IMR-90 (cell line): Measurements from ENCODE around the gene NUFIP2. TPM values are rescaled to one million over a fixed set of nuclear protein-coding genes. Genes with fewer than 3 reads are reported as not detected.
A peak's percentile ranks its signal among the peaks of the same experiment; 100 is the strongest.

Source experiments
- ATAC-seq: fragments of 200-7000 bp; cut with Tn5 transposase; 2 replicates; pipeline ENCODE4 v1.9.1; 2020; ENCODE audit warnings: low read depth, mild to moderate bottlenecking, moderate library complexity
- BruUV-seq: library from RNA; stranded (reverse); fragments of 400-500 nt; replicated peaks from 2 replicates; lab custom pipeline; 2021; lab: Mats Ljungman, UMichigan
- CTCF ChIA-PET: fragments of 300-600 bp; formaldehyde crosslinking; extraction: SDS; loops from one replicate; lab custom pipeline; 2021; ENCODE audit warnings: antibody characterized with exemption; lab: Yijun Ruan, JAX
- POLR2A ChIA-PET: fragments of 300-600 bp; sonication (Branson Sonifier 250); formaldehyde crosslinking; loops from one replicate; lab custom pipeline; 2022; ENCODE audit warnings: antibody characterized with exemption; ENCODE audit not compliant: unreplicated experiment; lab: Charles Lee
- DNase-seq: peaks from one replicate; pipeline ENCODE4 v3.0.0; 2013
- H2AFZ ChIP-seq: replicated peaks from 2 replicates; pipeline ENCODE3; 2013; ENCODE audit warnings: low read length, mild to moderate bottlenecking; ENCODE audit not compliant: poor library complexity
- H2AK5ac ChIP-seq: 2 replicates; pipeline ENCODE4 v1.6.1; 2013; ENCODE audit warnings: low read depth, low read length, inconsistent platforms
- H2AK9ac ChIP-seq: replicated peaks from 2 replicates; pipeline ENCODE3; 2013; ENCODE audit warnings: mild to moderate bottlenecking, low read depth, low read length, moderate library complexity; ENCODE audit not compliant: poor library complexity
- H2BK120ac ChIP-seq: 2 replicates; pipeline ENCODE4 v1.6.1; 2013; ENCODE audit warnings: low read depth, low read length, inconsistent platforms
- H2BK15ac ChIP-seq: 3 replicates; pipeline ENCODE4 v1.6.1; 2013; ENCODE audit warnings: low read depth, low read length, inconsistent platforms
- H2BK20ac ChIP-seq: 2 replicates; pipeline ENCODE4 v1.6.1; 2013; ENCODE audit warnings: low read depth, mild to moderate bottlenecking, inconsistent platforms, low read length, moderate library complexity
- H2BK5ac ChIP-seq: 2 replicates; pipeline ENCODE4 v1.6.1; 2013; ENCODE audit warnings: mild to moderate bottlenecking, low read depth, low read length, inconsistent platforms; ENCODE audit not compliant: poor library complexity, severe bottlenecking
- H3K14ac ChIP-seq: replicated peaks from 2 replicates; pipeline ENCODE4 v1.6.1; 2013; ENCODE audit warnings: low read depth, low read length, inconsistent platforms
- H3K18ac ChIP-seq: 2 replicates; pipeline ENCODE4 v1.6.1; 2013; ENCODE audit warnings: low read depth, low read length, control low read depth
- H3K23ac ChIP-seq: 2 replicates; pipeline ENCODE4 v1.6.1; 2013; ENCODE audit warnings: low read depth, low read length, inconsistent platforms
- H3K27ac ChIP-seq: 2 replicates; pipeline ENCODE4 v1.5.1; 2013; ENCODE audit warnings: mild to moderate bottlenecking, control low read depth, low read length; ENCODE audit not compliant: insufficient read depth
- H3K27me3 ChIP-seq: 2 replicates; pipeline ENCODE4 v1.6.1; 2013; ENCODE audit warnings: low read length; ENCODE audit not compliant: control insufficient read depth, insufficient read depth
- H3K36me3 ChIP-seq: 2 replicates; pipeline ENCODE4 v1.6.1; 2013; ENCODE audit warnings: low read length, mixed read lengths; ENCODE audit not compliant: control insufficient read depth, insufficient read depth
- H3K4ac ChIP-seq: 2 replicates; pipeline ENCODE4 v1.6.1; 2013; ENCODE audit warnings: low read depth, low read length, inconsistent platforms
- H3K4me1 ChIP-seq: 2 replicates; pipeline ENCODE4 v1.6.1; 2013; ENCODE audit warnings: low read length, mixed read lengths; ENCODE audit not compliant: control insufficient read depth, insufficient read depth
- H3K4me2 ChIP-seq: 2 replicates; pipeline ENCODE4 v1.6.1; 2013; ENCODE audit warnings: low read depth, mild to moderate bottlenecking, control low read depth, low read length, moderate library complexity
- H3K4me3 ChIP-seq: 2 replicates; pipeline ENCODE4 v1.5.1; 2013; ENCODE audit warnings: low read depth, mild to moderate bottlenecking, control low read depth, low read length, moderate library complexity; ENCODE audit not compliant: insufficient read depth
- H3K56ac ChIP-seq: 2 replicates; pipeline ENCODE4 v1.6.1; 2013; ENCODE audit warnings: low read length, inconsistent platforms; ENCODE audit not compliant: insufficient read depth; ENCODE audit errors: extremely low read depth
- H3K79me1 ChIP-seq, 2 experiments: 2 replicates each; pipeline ENCODE4 v1.6.1; 2013; ENCODE audit warnings: low read length in 2 of 2, inconsistent platforms in 1 of 2, low read depth in 1 of 2
- H3K9ac ChIP-seq: 2 replicates; pipeline ENCODE4 v1.6.1; 2013; ENCODE audit warnings: low read depth, low read length, control low read depth
- H3K9me1 ChIP-seq: 2 replicates; pipeline ENCODE4 v1.6.1; 2013; ENCODE audit warnings: low read length, inconsistent platforms; ENCODE audit not compliant: insufficient read depth
- H3K9me3 ChIP-seq: 2 replicates; pipeline ENCODE4 v1.6.1; 2013; ENCODE audit warnings: low read length; ENCODE audit not compliant: control insufficient read depth, insufficient read depth
- H4K20me1 ChIP-seq: 2 replicates; pipeline ENCODE4 v1.6.1; 2013; ENCODE audit warnings: low read length, inconsistent platforms; ENCODE audit not compliant: insufficient read depth
- H4K5ac ChIP-seq: 2 replicates; pipeline ENCODE4 v1.6.1; 2013; ENCODE audit warnings: mild to moderate bottlenecking, low read depth, low read length, control low read depth
- H4K8ac ChIP-seq, 2 experiments: 2 replicates each; pipeline ENCODE4 v1.6.1; 2013; ENCODE audit warnings: low read depth in 2 of 2, low read length in 2 of 2, control low read depth in 1 of 2, inconsistent platforms in 1 of 2
- H4K91ac ChIP-seq: 2 replicates; pipeline ENCODE4 v1.6.1; 2013; ENCODE audit warnings: low read depth, low read length, inconsistent platforms; ENCODE audit not compliant: insufficient read depth
- BHLHE40 ChIP-seq: fragments of 150-350 bp; IDR thresholded peaks from 2 replicates; pipeline ENCODE4 v1.6.1; 2016; ENCODE audit warnings: mild to moderate bottlenecking, low read depth, low read length
- CHD1 ChIP-seq: IDR thresholded peaks from 2 replicates; pipeline ENCODE4 v1.6.1; 2012; ENCODE audit warnings: low read depth, low read length, improper control_type of control experiment
- FOS ChIP-seq: fragments of 150-350 bp; IDR thresholded peaks from 2 replicates; pipeline ENCODE4 v1.6.1; 2016; ENCODE audit warnings: low read depth, low read length
- MAFK ChIP-seq: IDR thresholded peaks from 2 replicates; pipeline ENCODE4 v1.6.1; 2012; ENCODE audit warnings: low read depth, low read length, improper control_type of control experiment
- MAZ ChIP-seq: IDR thresholded peaks from 2 replicates; pipeline ENCODE4 v1.6.1; 2012; ENCODE audit warnings: low read depth, mild to moderate bottlenecking, low read length, improper control_type of control experiment, moderate library complexity, borderline replicate concordance
- MXI1 ChIP-seq: IDR thresholded peaks from 2 replicates; pipeline ENCODE4 v1.6.1; 2012; ENCODE audit warnings: low read depth, mild to moderate bottlenecking, low read length, moderate library complexity, borderline replicate concordance
- NFE2L2 ChIP-seq: fragments of 150-350 bp; IDR thresholded peaks from 2 replicates; pipeline ENCODE4 v1.6.1; 2016; ENCODE audit warnings: low read depth, mild to moderate bottlenecking, low read length
- POLR2A ChIP-seq: IDR thresholded peaks from 2 replicates; pipeline ENCODE4 v1.6.1; 2012; ENCODE audit warnings: mild to moderate bottlenecking, low read depth, low read length
- RAD21 ChIP-seq: IDR thresholded peaks from 2 replicates; pipeline ENCODE4 v1.6.1; 2012; ENCODE audit warnings: low read length, improper control_type of control experiment
- RCOR1 ChIP-seq: IDR thresholded peaks from 2 replicates; pipeline ENCODE4 v1.6.1; 2012; ENCODE audit warnings: mild to moderate bottlenecking, low read length, improper control_type of control experiment; ENCODE audit not compliant: insufficient replicate concordance
- RFX5 ChIP-seq: IDR thresholded peaks from 2 replicates; pipeline ENCODE4 v1.8.0; 2012; ENCODE audit warnings: low read depth, mild to moderate bottlenecking, low read length, moderate library complexity
- WGBS, 2 experiments: methylation state at CpG; one replicate each; pipeline versions ENCODE4 v1.1.5 to v1.1.7; 2013; ENCODE audit warnings: missing lambda C conversion rate in 2 of 2; ENCODE audit not compliant: insufficient read length in 1 of 2; ENCODE audit errors: extremely low coverage in 2 of 2; 5-methylcytosine and 5-hydroxymethylcytosine counted together
- dilution Hi-C: fragments of 300-500 bp; cut with HindIII; formaldehyde crosslinking; loops from one replicate; pipeline ENCODE4 v1.14.3; 2018; ENCODE audit warnings: low sequenced_read_pairs; ENCODE audit not compliant: unreplicated experiment
- in situ Hi-C: fragments of 300-500 bp; cut with MboI; formaldehyde crosslinking; loops from 3 replicates; pipeline ENCODE4 v1.14.3; 2019; ENCODE audit warnings: low sequenced_read_pairs, inconsistent platforms, mixed read lengths
- intact Hi-C: fragments of 100-400 bp; cut with micrococcal nuclease; formaldehyde crosslinking; loops from 2 replicates; pipeline ENCODE4 v1.10.0; 2022
- polyA plus RNA-seq, 3 experiments: library from polyadenylated mRNA; depleted of rRNA; stranded (reverse); fragments of >200 nt; gene quantifications; 2 replicates each; pipeline ENCODE4 v1.2.3, GENCODE V29; 2012; ENCODE audit warnings: low replicate concordance in 1 of 3
- total RNA-seq: library from RNA; depleted of rRNA; stranded (reverse); fragments of >200 nt; gene quantifications from 2 replicates; pipeline ENCODE4 v1.2.3, GENCODE V29; 2012
- TF ChIP-seq, protein P1 (sequence below): fragments of 150-350 bp; IDR thresholded peaks from 2 replicates; pipeline ENCODE4 v1.6.1; 2016; ENCODE audit warnings: low read depth, mild to moderate bottlenecking, low read length, moderate library complexity, borderline replicate concordance
- TF ChIP-seq, protein P2 (sequence below): conservative IDR thresholded peaks from 2 replicates; pipeline ENCODE4 v1.5.1; 2012; ENCODE audit warnings: mild to moderate bottlenecking, low read depth, low read length, improper control_type of control experiment
- TF ChIP-seq, protein P3 (sequence below): fragments of 150-350 bp; IDR thresholded peaks from 2 replicates; pipeline ENCODE4 v1.6.1; 2017; ENCODE audit warnings: mild to moderate bottlenecking, antibody characterized with exemption, low read length, low read depth

NUFIP2 gene
- total and polyA plus RNA-seq, 2 of the 4 experiments (the other 2 are of a cell fraction) = 8.9 to 25.6 TPM

DNA sequence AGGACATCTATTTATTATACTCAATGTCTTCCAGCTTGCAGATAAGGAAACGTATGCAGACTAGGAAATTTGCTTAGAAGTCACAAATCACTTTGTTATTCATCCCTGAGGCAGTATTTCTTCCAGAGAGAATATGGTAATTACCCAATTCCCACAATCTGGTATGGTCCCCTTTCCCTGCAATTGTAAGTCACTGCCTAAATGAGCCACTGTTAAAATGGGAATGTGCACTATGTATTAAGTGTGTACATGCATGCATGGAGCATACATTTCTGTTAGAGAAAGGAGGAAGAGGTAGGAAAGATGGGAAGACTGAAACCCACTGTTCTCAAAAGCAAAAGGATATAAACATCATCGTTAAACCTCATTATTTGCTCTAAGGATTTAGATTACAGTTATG is 10.0 kb downstream of the NUFIP2 start:
- no peak overlapping the region for H2AK9ac ChIP-seq
- DNase-seq (no peak), ATAC-seq (no peak)
- H3K4me2 ChIP-seq = no peak overlapping the region
- no peak overlapping the region for H3K56ac ChIP-seq
- no peak overlapping the region for H3K14ac ChIP-seq
- no peaks in the 10 kb centered on the region for H3K9me3 ChIP-seq
- H3K27me3 ChIP-seq = no peaks in the 10 kb centered on the region
- H3K9ac ChIP-seq = no peak overlapping the region
- H4K20me1 ChIP-seq = peaks cover 98% of the 10 kb centered on the region
- in situ Hi-C loops (no loop called here), dilution Hi-C loops (no loop called here), intact Hi-C loops (no loop called here)
- no peak overlapping the region for H2BK5ac ChIP-seq
- H4K91ac ChIP-seq = no peak overlapping the region
- WGBS, 2 experiments = no CpG with 5 or more reads among the region's 2 CpGs
- H3K4me3 ChIP-seq = no peak overlapping the region
- ChIA-PET POLR2A (interaction anchor here (0.7 kb wide), 1 partner anchor 155 kb away, joined by 3 read pairs; no protein-coding TSS in a partner anchor), CTCF (interaction anchor here (0.9 kb wide), 1 partner anchor 21 kb away, joined by 3 read pairs; no protein-coding TSS in a partner anchor)
- peaks cover 10% of the 10 kb centered on the region for H3K4me1 ChIP-seq
- H2BK15ac ChIP-seq = no peak overlapping the region
- H2AK5ac ChIP-seq = no peak overlapping the region
- H3K79me1 ChIP-seq = peaks cover 0 to 45% of the 10 kb centered on the region in 2 experiments; a peak in 2 of 4 replicates
- no peak overlapping the region for H4K8ac ChIP-seq
- H2AFZ ChIP-seq = no peak overlapping the region
- peaks cover 16% of the 10 kb centered on the region for H3K9me1 ChIP-seq
- no peak overlapping the region for H3K27ac ChIP-seq
- no peak overlapping the region for H2BK120ac ChIP-seq
- no peak overlapping the region for H4K5ac ChIP-seq
- no peak overlapping the region for H3K4ac ChIP-seq
- H3K18ac ChIP-seq = no peak overlapping the region
- TF ChIP-seq, protein P1, sequence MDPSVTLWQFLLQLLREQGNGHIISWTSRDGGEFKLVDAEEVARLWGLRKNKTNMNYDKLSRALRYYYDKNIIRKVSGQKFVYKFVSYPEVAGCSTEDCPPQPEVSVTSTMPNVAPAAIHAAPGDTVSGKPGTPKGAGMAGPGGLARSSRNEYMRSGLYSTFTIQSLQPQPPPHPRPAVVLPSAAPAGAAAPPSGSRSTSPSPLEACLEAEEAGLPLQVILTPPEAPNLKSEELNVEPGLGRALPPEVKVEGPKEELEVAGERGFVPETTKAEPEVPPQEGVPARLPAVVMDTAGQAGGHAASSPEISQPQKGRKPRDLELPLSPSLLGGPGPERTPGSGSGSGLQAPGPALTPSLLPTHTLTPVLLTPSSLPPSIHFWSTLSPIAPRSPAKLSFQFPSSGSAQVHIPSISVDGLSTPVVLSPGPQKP = no peak
- TF ChIP-seq MXI1 (no peak), RFX5 (no peak), NFE2L2 (no peak), RCOR1 (no peak), BHLHE40 (no peak), MAZ (no peak), CHD1 (no peak), RAD21 (no peak), FOS (no peak), POLR2A (no peak), MAFK (no peak)
- TF ChIP-seq, protein P2, sequence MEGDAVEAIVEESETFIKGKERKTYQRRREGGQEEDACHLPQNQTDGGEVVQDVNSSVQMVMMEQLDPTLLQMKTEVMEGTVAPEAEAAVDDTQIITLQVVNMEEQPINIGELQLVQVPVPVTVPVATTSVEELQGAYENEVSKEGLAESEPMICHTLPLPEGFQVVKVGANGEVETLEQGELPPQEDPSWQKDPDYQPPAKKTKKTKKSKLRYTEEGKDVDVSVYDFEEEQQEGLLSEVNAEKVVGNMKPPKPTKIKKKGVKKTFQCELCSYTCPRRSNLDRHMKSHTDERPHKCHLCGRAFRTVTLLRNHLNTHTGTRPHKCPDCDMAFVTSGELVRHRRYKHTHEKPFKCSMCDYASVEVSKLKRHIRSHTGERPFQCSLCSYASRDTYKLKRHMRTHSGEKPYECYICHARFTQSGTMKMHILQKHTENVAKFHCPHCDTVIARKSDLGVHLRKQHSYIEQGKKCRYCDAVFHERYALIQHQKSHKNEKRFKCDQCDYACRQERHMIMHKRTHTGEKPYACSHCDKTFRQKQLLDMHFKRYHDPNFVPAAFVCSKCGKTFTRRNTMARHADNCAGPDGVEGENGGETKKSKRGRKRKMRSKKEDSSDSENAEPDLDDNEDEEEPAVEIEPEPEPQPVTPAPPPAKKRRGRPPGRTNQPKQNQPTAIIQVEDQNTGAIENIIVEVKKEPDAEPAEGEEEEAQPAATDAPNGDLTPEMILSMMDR = no peak
- TF ChIP-seq, protein P3, sequence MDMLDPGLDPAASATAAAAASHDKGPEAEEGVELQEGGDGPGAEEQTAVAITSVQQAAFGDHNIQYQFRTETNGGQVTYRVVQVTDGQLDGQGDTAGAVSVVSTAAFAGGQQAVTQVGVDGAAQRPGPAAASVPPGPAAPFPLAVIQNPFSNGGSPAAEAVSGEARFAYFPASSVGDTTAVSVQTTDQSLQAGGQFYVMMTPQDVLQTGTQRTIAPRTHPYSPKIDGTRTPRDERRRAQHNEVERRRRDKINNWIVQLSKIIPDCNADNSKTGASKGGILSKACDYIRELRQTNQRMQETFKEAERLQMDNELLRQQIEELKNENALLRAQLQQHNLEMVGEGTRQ = no peak
- H3K36me3 ChIP-seq = peaks cover 59% of the 10 kb centered on the region
- peak overlapping the region; percentile 16; the same call in 1 of the 2 replicates for H3K23ac ChIP-seq
- no TSS peak for BruUV-seq
- no peak overlapping the region for H2BK20ac ChIP-seq
